HEK293T (cell line): ENCODE measurements around the gene MGLL.

ENCODE experiments used
- ARNT ChIP-seq: fragments of 450-650 bp; IDR thresholded peaks from 2 replicates; pipeline ENCODE4 v1.6.1; 2017; ENCODE audit warnings: mild to moderate bottlenecking
- BHLHE40 ChIP-seq: fragments of 450-650 bp; IDR thresholded peaks from 2 replicates; pipeline ENCODE4 v1.6.1; 2016; ENCODE audit warnings: mild to moderate bottlenecking, moderate library complexity, borderline replicate concordance
- CTBP1 ChIP-seq: fragments of 450-650 bp; IDR thresholded peaks from 2 replicates; pipeline ENCODE4 v1.6.1; 2016; ENCODE audit warnings: borderline replicate concordance
- ELF4 ChIP-seq: fragments of 450-650 bp; IDR thresholded peaks from 2 replicates; pipeline ENCODE4 v1.6.1; 2017; ENCODE audit warnings: antibody characterized with exemption
- FOXA1 ChIP-seq: fragments of 450-650 bp; IDR thresholded peaks from 2 replicates; pipeline ENCODE4 v1.6.1; 2016; ENCODE audit warnings: mild to moderate bottlenecking
- FOXK2 ChIP-seq: fragments of 450-650 bp; IDR thresholded peaks from 2 replicates; pipeline ENCODE4 v1.6.1; 2016; ENCODE audit warnings: mild to moderate bottlenecking
- FOXM1 ChIP-seq: fragments of 450-650 bp; IDR thresholded peaks from 2 replicates; pipeline ENCODE4 v1.6.1; 2017; ENCODE audit warnings: mild to moderate bottlenecking, borderline replicate concordance
- HDGF ChIP-seq: fragments of 450-650 bp; IDR thresholded peaks from 2 replicates; pipeline ENCODE4 v1.6.1; 2017; ENCODE audit warnings: antibody characterized with exemption, borderline replicate concordance
- L3MBTL2 ChIP-seq: fragments of 450-650 bp; conservative IDR thresholded peaks from 2 replicates; pipeline ENCODE4 v1.6.1; 2016; ENCODE audit warnings: mild to moderate bottlenecking
- NFRKB ChIP-seq: fragments of 450-650 bp; IDR thresholded peaks from 2 replicates; pipeline ENCODE4 v1.6.1; 2016; ENCODE audit warnings: mild to moderate bottlenecking, moderate library complexity
- PKNOX1 ChIP-seq: fragments of 450-650 bp; IDR thresholded peaks from 2 replicates; pipeline ENCODE4 v1.6.1; 2016
- SP1 ChIP-seq: fragments of 450-650 bp; IDR thresholded peaks from 2 replicates; pipeline ENCODE4 v1.6.1; 2017
- SUZ12 ChIP-seq: fragments of 450-650 bp; IDR thresholded peaks from 2 replicates; pipeline ENCODE4 v1.6.1; 2016; ENCODE audit warnings: mild to moderate bottlenecking
- TARDBP ChIP-seq: fragments of 450-650 bp; IDR thresholded peaks from 2 replicates; pipeline ENCODE4 v1.6.1; 2016

DNA sequence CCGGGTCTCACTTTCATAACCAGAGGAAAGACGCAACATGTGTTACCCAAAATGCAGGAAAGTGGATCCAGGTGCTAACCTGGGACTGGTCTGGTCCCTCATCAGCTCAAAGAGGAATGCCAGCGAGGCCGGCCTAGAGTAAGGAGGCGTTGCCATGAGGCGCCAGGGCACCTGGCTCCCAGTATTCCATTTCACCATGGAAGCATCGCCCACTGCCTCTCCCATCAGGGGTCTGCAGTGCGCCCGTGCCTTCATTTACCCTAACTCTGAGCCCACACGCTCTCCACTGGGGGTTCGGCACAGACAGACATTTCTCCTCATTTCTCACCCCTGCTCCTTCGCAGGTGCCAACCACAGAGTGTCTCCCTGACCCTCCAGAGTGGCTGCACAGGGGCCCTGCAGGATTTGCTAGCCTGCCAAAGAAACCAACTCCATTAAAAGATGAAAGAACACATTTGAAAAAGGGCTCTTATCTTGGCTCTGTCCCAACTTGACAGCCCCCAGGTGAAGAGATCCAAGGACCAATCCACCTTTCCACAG is 88.1 kb downstream of the MGLL start:
- no peak for TF ChIP-seq BHLHE40
- TF ChIP-seq FOXM1: no peak
- no peak for TF ChIP-seq ARNT
- no peak for TF ChIP-seq FOXA1
- TF ChIP-seq SP1: no peak
- no peak for TF ChIP-seq ELF4
- TF ChIP-seq CTBP1: no peak
- no peak for TF ChIP-seq FOXK2
- TF ChIP-seq NFRKB: no peak
- no peak for TF ChIP-seq SUZ12
- no peak for TF ChIP-seq PKNOX1
- no peak for TF ChIP-seq HDGF
- TF ChIP-seq L3MBTL2: no peak
- no peak for TF ChIP-seq TARDBP
